Cardiac muscle cell (in vitro differentiated cells and primary cell): ENCODE measurements around the gene SYT12. TPM values are rescaled to one million over a fixed set of nuclear protein-coding genes. Genes with fewer than 3 reads are reported as not detected.

Experiments
- DNase-seq, 2 donors: peaks; one replicate each; pipeline versions ENCODE4 v3.0.0 to v3.0.0-alpha.2; 2010 to 2017; ENCODE audit warnings: low read depth in 1 of 2, low spot score in 1 of 2
- H3K27ac ChIP-seq: fragments of 200-600 bp; sonication (generic); 2 replicates; pipeline ENCODE4 v1.5.1; 2016
- H3K27me3 ChIP-seq: fragments of 200-600 bp; sonication (generic); 2 replicates; pipeline ENCODE4 v1.6.0; 2016; ENCODE audit warnings: control low read depth
- H3K36me3 ChIP-seq: fragments of 200-600 bp; sonication (generic); 2 replicates; pipeline ENCODE4 v1.5.1; 2016; ENCODE audit warnings: control low read depth
- H3K4me1 ChIP-seq: fragments of 200-600 bp; sonication (generic); 2 replicates; pipeline ENCODE4 v1.8.1; 2017; ENCODE audit warnings: low read depth, mild to moderate bottlenecking, mixed run types
- H3K4me3 ChIP-seq: fragments of 200-600 bp; sonication (generic); 2 replicates; pipeline ENCODE4 v1.5.1; 2016; ENCODE audit warnings: mild to moderate bottlenecking
- H3K9me3 ChIP-seq: fragments of 200-600 bp; sonication (generic); 2 replicates; pipeline ENCODE4 v1.5.1; 2017; ENCODE audit warnings: low read depth, mild to moderate bottlenecking, control low read depth
- CTCF ChIP-seq: IDR thresholded peaks from 2 replicates; pipeline ENCODE4 v1.5.1; 2012; ENCODE audit warnings: low read depth, mild to moderate bottlenecking, low read length
- polyA plus RNA-seq: library from polyadenylated mRNA; unstranded; fragments of >200 nt; fragmentation: Nextera tagmentation; extraction: Ambion mirVana; gene quantifications from 2 replicates; pipeline ENCODE4 v1.2.1, GENCODE V29; 2016
- total RNA-seq: library from RNA; depleted of rRNA; stranded (reverse); fragments of >200 nt; gene quantifications from 2 replicates; pipeline ENCODE4 v1.2.3, GENCODE V29; 2016

Gene SYT12
- total and polyA plus RNA-seq, 2 experiments from 2014 or later, result 0.21 TPM; not detected in 1

DNA sequence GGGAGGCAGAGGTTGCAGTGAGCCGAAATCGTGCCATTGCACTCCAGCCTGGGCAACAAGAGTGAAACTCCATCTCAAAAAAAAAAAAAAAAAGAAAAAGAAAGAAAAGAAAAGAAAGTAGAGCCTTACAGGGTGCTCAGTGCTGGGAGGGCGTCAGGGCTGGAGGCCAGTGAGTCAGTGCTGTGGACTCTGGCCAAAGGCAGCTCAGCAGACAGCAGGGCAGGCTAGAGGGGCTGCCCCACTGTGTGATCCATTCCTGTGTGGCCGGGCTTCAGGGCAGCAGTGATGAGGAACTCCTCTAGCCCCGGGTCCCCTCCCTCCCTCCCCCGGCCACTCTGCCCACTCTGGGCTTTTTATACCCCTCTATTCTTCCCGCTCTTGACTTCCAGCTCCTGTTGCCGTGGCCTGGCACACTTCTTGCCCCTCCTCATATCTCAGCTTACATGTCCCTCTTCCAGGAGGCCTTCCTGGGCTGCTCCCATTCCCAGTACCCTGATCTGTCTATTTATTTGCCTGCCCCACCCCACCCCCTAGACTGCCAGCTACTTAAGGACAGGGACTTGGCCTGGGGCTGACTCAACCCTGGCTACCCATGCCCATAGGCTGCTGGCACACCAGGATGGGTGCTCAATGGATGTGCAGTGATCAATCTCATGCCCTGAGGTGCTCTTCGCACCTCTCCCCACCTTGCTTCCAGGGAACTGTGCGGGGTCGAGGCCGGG is 10.1 kb downstream of the SYT12 start:
- TF ChIP-seq CTCF, result no peak
- Histone ChIP-seq H3K27me3 (peaks cover 5% of the 10 kb centered on the region), H3K27ac (no peak overlapping the region), H3K9me3 (no peaks in the 10 kb centered on the region), H3K36me3 (no peaks in the 10 kb centered on the region), H3K4me1 (no peaks in the 10 kb centered on the region), H3K4me3 (no peak overlapping the region)
- peak in 1 of 2 donors; percentile 90 for DNase-seq

DNA sequence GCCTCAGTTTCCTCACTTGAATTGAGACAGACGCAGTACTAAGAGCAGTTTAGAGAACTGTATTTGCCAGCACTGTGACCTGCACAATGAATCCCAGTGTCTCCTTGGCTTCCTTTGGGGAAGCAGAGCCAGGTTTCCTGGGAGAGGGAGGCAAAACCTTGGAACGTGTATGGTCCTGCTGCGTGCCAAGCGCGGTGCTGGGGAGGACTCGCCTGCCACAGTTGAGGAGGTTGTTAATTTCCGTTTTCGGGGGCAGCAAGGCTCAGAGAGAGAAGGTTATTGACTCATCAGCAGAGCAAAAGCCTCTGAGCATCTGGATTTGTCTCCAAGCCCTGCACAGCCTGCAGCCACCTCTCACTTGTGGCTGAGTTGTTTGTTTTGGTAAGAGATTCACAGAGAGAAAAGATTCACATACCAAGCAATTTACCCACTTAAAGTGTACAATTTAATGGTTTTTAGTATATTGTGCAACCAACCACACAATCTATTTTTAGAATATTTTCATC is 10.8 kb downstream of the SYT12 start:
- Histone ChIP-seq H3K4me1 (no peaks in the 10 kb centered on the region), H3K27ac (no peak overlapping the region), H3K9me3 (no peaks in the 10 kb centered on the region), H3K27me3 (peaks cover 5% of the 10 kb centered on the region), H3K36me3 (no peaks in the 10 kb centered on the region), H3K4me3 (no peak overlapping the region)
- no peak for TF ChIP-seq CTCF
- peak in 1 of 2 donors; percentile 91 for DNase-seq

- no peak for TF ChIP-seq CTCF
- no peak overlapping the region for H3K27ac ChIP-seq
- no peaks in the 10 kb centered on the region for H3K4me1 ChIP-seq
- no peaks in the 10 kb centered on the region for H3K9me3 ChIP-seq
- DNase-seq, result no peak
- no peak overlapping the region for H3K4me3 ChIP-seq
- H3K27me3 ChIP-seq, result no peaks in the 10 kb centered on the region
- H3K36me3 ChIP-seq, result no peaks in the 10 kb centered on the region
Measured at GRCh38 chr11:67034350-67034749, 11.4 kb downstream of the SYT12 start.

- no peak for TF ChIP-seq CTCF
- H3K9me3 ChIP-seq, result no peaks in the 10 kb centered on the region
- no peak for DNase-seq
- H3K36me3 ChIP-seq, result no peaks in the 10 kb centered on the region
- H3K4me1 ChIP-seq, result no peaks in the 10 kb centered on the region
- H3K27ac ChIP-seq, result no peak overlapping the region
- no peaks in the 10 kb centered on the region for H3K27me3 ChIP-seq
- H3K4me3 ChIP-seq, result no peak overlapping the region
Measured at GRCh38 chr11:67040147-67040546, 17.2 kb downstream of the SYT12 start.

- Histone ChIP-seq H3K9me3 (no peaks in the 10 kb centered on the region), H3K27ac (no peak overlapping the region), H3K4me1 (no peaks in the 10 kb centered on the region), H3K4me3 (no peak overlapping the region), H3K27me3 (no peaks in the 10 kb centered on the region), H3K36me3 (no peaks in the 10 kb centered on the region)
- TF ChIP-seq CTCF, result no peak
- no peak for DNase-seq
Measured at GRCh38 chr11:67041602-67042001, 18.7 kb downstream of the SYT12 start.
